Trophoblast cell (in vitro differentiated cells and primary cell): ENCODE data around the gene TMEM186.
A peak's percentile ranks its signal among the peaks of the same experiment; 100 is the strongest.

ENCODE experiments used
- DNase-seq, 2 donors: peaks; one replicate each; pipeline ENCODE4 v3.0.0-alpha.2; 2016
- H2AFZ ChIP-seq: 2 replicates; pipeline ENCODE4 v1.6.1; 2013; ENCODE audit warnings: low read length, moderate library complexity, mild to moderate bottlenecking; ENCODE audit not compliant: insufficient read depth, poor library complexity
- H2AK5ac ChIP-seq: 2 replicates; pipeline ENCODE4 v1.6.1; 2013; ENCODE audit warnings: mild to moderate bottlenecking, low read length
- H2BK120ac ChIP-seq: 2 replicates; pipeline ENCODE4 v1.6.1; 2013; ENCODE audit warnings: low read length, mild to moderate bottlenecking, moderate library complexity; ENCODE audit not compliant: insufficient read depth, poor library complexity
- H2BK12ac ChIP-seq: 2 replicates; pipeline ENCODE4 v1.6.1; 2013; ENCODE audit warnings: mild to moderate bottlenecking, low read length, moderate library complexity
- H2BK5ac ChIP-seq: 2 replicates; pipeline ENCODE4 v1.6.1; 2013; ENCODE audit warnings: low read length, low read depth, moderate library complexity, mild to moderate bottlenecking; ENCODE audit not compliant: poor library complexity
- H3K14ac ChIP-seq: 2 replicates; pipeline ENCODE4 v1.6.1; 2013; ENCODE audit warnings: mild to moderate bottlenecking, low read length
- H3K18ac ChIP-seq: 2 replicates; pipeline ENCODE4 v1.6.1; 2013; ENCODE audit warnings: mild to moderate bottlenecking, low read length
- H3K23ac ChIP-seq: 2 replicates; pipeline ENCODE4 v1.6.1; 2013; ENCODE audit warnings: low read length
- H3K27ac ChIP-seq: 2 replicates; pipeline ENCODE4 v1.5.1; 2013; ENCODE audit warnings: low read depth, mild to moderate bottlenecking, inconsistent platforms, low read length, moderate library complexity
- H3K27me3 ChIP-seq: 2 replicates; pipeline ENCODE4 v1.6.1; 2013; ENCODE audit warnings: inconsistent platforms, mild to moderate bottlenecking, low read length, moderate library complexity; ENCODE audit not compliant: insufficient read depth
- H3K36me3 ChIP-seq, 2 experiments: 1 replicate in 1 of 2; 2 replicates in 1 of 2; pipeline ENCODE4 v1.6.1; 2013; ENCODE audit warnings: low read length in 2 of 2, mild to moderate bottlenecking in 2 of 2, moderate library complexity in 1 of 2; ENCODE audit not compliant: insufficient read depth in 2 of 2, control insufficient read depth in 1 of 2
- H3K4ac ChIP-seq: 2 replicates; pipeline ENCODE4 v1.6.1; 2013; ENCODE audit warnings: low read depth, mild to moderate bottlenecking, low read length, moderate library complexity
- H3K4me1 ChIP-seq, 2 experiments: 1 replicate in 1 of 2; 2 replicates in 1 of 2; pipeline ENCODE4 v1.6.1; 2013; ENCODE audit warnings: low read length in 2 of 2, mild to moderate bottlenecking in 2 of 2, moderate library complexity in 1 of 2; ENCODE audit not compliant: insufficient read depth in 2 of 2, control insufficient read depth in 1 of 2
- H3K4me2 ChIP-seq: 2 replicates; pipeline ENCODE4 v1.6.1; 2013; ENCODE audit warnings: inconsistent platforms, mild to moderate bottlenecking, low read length, moderate library complexity
- H3K4me3 ChIP-seq: 2 replicates; pipeline ENCODE4 v1.5.1; 2013; ENCODE audit warnings: mild to moderate bottlenecking, low read depth, low read length, inconsistent platforms
- H3K79me1 ChIP-seq: one replicate; pipeline ENCODE4 v1.6.1; 2013; ENCODE audit warnings: low read length
- H3K79me2 ChIP-seq: 2 replicates; pipeline ENCODE4 v1.6.1; 2013; ENCODE audit warnings: low read length, mild to moderate bottlenecking; ENCODE audit not compliant: control insufficient read depth, insufficient read depth, poor library complexity
- H3K9ac ChIP-seq: 2 replicates; pipeline ENCODE4 v1.6.1; 2013; ENCODE audit warnings: mild to moderate bottlenecking, low read length
- H3K9me3 ChIP-seq: 2 replicates; pipeline ENCODE4 v1.6.1; 2013; ENCODE audit warnings: low read depth, mild to moderate bottlenecking, control low read depth, inconsistent platforms, low read length; ENCODE audit not compliant: insufficient read depth
- H4K12ac ChIP-seq: 2 replicates; pipeline ENCODE4 v1.6.1; 2013; ENCODE audit warnings: low read depth, mild to moderate bottlenecking, low read length, moderate library complexity
- H4K8ac ChIP-seq: 2 replicates; pipeline ENCODE4 v1.6.1; 2013; ENCODE audit warnings: low read depth, mild to moderate bottlenecking, low read length, moderate library complexity
- H4K91ac ChIP-seq: one replicate; pipeline ENCODE4 v1.6.1; 2013; ENCODE audit warnings: low read depth, mild to moderate bottlenecking, low read length, moderate library complexity
- WGBS: extraction: QIAGEN DNeasy Blood & Tissue Kit; methylation state at CpG from one replicate; pipeline ENCODE4 v1.1.7; 2013; ENCODE audit warnings: missing lambda C conversion rate; ENCODE audit not compliant: insufficient read length, insufficient coverage; ENCODE audit errors: extremely low coverage; 5-methylcytosine and 5-hydroxymethylcytosine counted together

TMEM186 gene

GRCh38 chr16:8777217-8777616 is 20.2 kb downstream of the TMEM186 start:
- Histone ChIP-seq H3K14ac (no peak overlapping the region), H3K18ac (no peak overlapping the region), H3K9ac (no peak overlapping the region), H3K23ac (no peak overlapping the region), H2AK5ac (no peak overlapping the region), H4K12ac (no peak overlapping the region), H3K4ac (no peak overlapping the region), H4K8ac (no peak overlapping the region), H3K4me1 (no peaks in the 10 kb centered on the region), H2BK5ac (no peak overlapping the region), H3K9me3 (peaks cover 4% of the 10 kb centered on the region), H3K79me2 (no peaks in the 10 kb centered on the region), H3K4me3 (no peak overlapping the region), H4K91ac (no peak overlapping the region), H2BK12ac (no peak overlapping the region), H3K36me3 (no peaks in the 10 kb centered on the region), H3K4me2 (no peak overlapping the region), H2BK120ac (no peak overlapping the region), H3K27me3 (no peaks in the 10 kb centered on the region), H3K27ac (no peak overlapping the region), H2AFZ (no peak overlapping the region), H3K79me1 (no peaks in the 10 kb centered on the region)
- no CpG with 5 or more reads among the region's 7 CpGs for WGBS
- DNase-seq = no peak

GRCh38 chr16:8776129-8776584 is 21.3 kb downstream of the TMEM186 start:
- no peak overlapping the region for H3K18ac ChIP-seq
- peaks cover 4% of the 10 kb centered on the region for H3K9me3 ChIP-seq
- no peak overlapping the region for H2BK5ac ChIP-seq
- H3K36me3 ChIP-seq = no peaks in the 10 kb centered on the region
- no peak overlapping the region for H4K8ac ChIP-seq
- no peak overlapping the region for H4K12ac ChIP-seq
- no peak overlapping the region for H3K9ac ChIP-seq
- no peak overlapping the region for H2AK5ac ChIP-seq
- WGBS = no CpG with 5 or more reads among the region's 12 CpGs
- H3K4me2 ChIP-seq = no peak overlapping the region
- no peaks in the 10 kb centered on the region for H3K79me2 ChIP-seq
- no peak overlapping the region for H2BK12ac ChIP-seq
- H3K4me1 ChIP-seq = no peaks in the 10 kb centered on the region
- no peak overlapping the region for H3K23ac ChIP-seq
- DNase-seq = peak in 1 of 2 donors; percentile 50
- H3K27ac ChIP-seq = no peak overlapping the region
- H3K4ac ChIP-seq = no peak overlapping the region
- no peak overlapping the region for H3K14ac ChIP-seq
- H2AFZ ChIP-seq = no peak overlapping the region
- H4K91ac ChIP-seq = no peak overlapping the region
- H3K27me3 ChIP-seq = no peaks in the 10 kb centered on the region
- H2BK120ac ChIP-seq = no peak overlapping the region
- H3K4me3 ChIP-seq = no peak overlapping the region
- no peaks in the 10 kb centered on the region for H3K79me1 ChIP-seq

- Histone ChIP-seq H3K4me1 (no peaks in the 10 kb centered on the region), H3K4ac (no peak overlapping the region), H2AFZ (no peak overlapping the region), H3K27ac (no peak overlapping the region), H3K79me2 (no peaks in the 10 kb centered on the region), H3K9ac (no peak overlapping the region), H3K23ac (no peak overlapping the region), H3K14ac (no peak overlapping the region), H3K27me3 (no peaks in the 10 kb centered on the region), H3K18ac (no peak overlapping the region), H3K4me2 (no peak overlapping the region), H2BK120ac (no peak overlapping the region), H4K8ac (no peak overlapping the region), H4K91ac (no peak overlapping the region), H4K12ac (no peak overlapping the region), H2BK12ac (no peak overlapping the region), H3K4me3 (no peak overlapping the region), H2BK5ac (no peak overlapping the region), H3K79me1 (no peaks in the 10 kb centered on the region), H3K36me3 (no peaks in the 10 kb centered on the region), H3K9me3 (peaks cover 4% of the 10 kb centered on the region), H2AK5ac (no peak overlapping the region)
- no peak for DNase-seq
- WGBS = no CpG with 5 or more reads among the region's 1 CpG
Measured at GRCh38 chr16:8775359-8775758, 22.1 kb downstream of the TMEM186 start.

- Histone ChIP-seq H4K12ac (no peak overlapping the region), H3K79me1 (no peaks in the 10 kb centered on the region), H2BK12ac (no peak overlapping the region), H2AK5ac (no peak overlapping the region), H4K8ac (no peak overlapping the region), H3K23ac (no peak overlapping the region), H3K79me2 (no peaks in the 10 kb centered on the region), H4K91ac (no peak overlapping the region), H3K18ac (no peak overlapping the region), H3K4me3 (no peak overlapping the region), H3K4me2 (no peak overlapping the region), H3K4me1 (no peaks in the 10 kb centered on the region), H3K4ac (no peak overlapping the region), H2BK120ac (no peak overlapping the region), H3K36me3 (no peaks in the 10 kb centered on the region), H3K27me3 (no peaks in the 10 kb centered on the region), H3K9ac (no peak overlapping the region), H3K14ac (no peak overlapping the region), H3K27ac (no peak overlapping the region), H2AFZ (no peak overlapping the region), H2BK5ac (no peak overlapping the region), H3K9me3 (peaks cover 4% of the 10 kb centered on the region)
- no peak for DNase-seq
- no CpG with 5 or more reads among the region's 11 CpGs for WGBS
Measured at GRCh38 chr16:8774208-8774607, 23.2 kb downstream of the TMEM186 start.
